SJCRH30 (cell line): ENCODE results near the gene STIL. TPM values are rescaled to one million over a fixed set of nuclear protein-coding genes. Genes with fewer than 3 reads are reported as not detected.
"Not testable (repeated sequence)": the region's sequence is repeated elsewhere in the genome, so short reads cannot be mapped to it uniquely, and the experiment has no call there.

Source experiments
- DNase-seq, 2 experiments: peaks; one replicate each; pipeline ENCODE4 v3.0.0-alpha.2; 2015 to 2020
- H3K27ac ChIP-seq: fragments of 250-450 bp; sonication (Bioruptor Pico); 2 replicates; pipeline ENCODE4 v1.5.1; 2020; ENCODE audit warnings: mild to moderate bottlenecking, moderate library complexity
- H3K27me3 ChIP-seq: fragments of 250-450 bp; sonication (Bioruptor Pico); 2 replicates; pipeline ENCODE4 v1.5.1; 2020; ENCODE audit warnings: mild to moderate bottlenecking, moderate library complexity
- H3K36me3 ChIP-seq: fragments of 250-450 bp; sonication (Bioruptor Pico); 2 replicates; pipeline ENCODE4 v1.5.1; 2020; ENCODE audit warnings: mild to moderate bottlenecking, moderate library complexity
- H3K4me1 ChIP-seq: fragments of 250-450 bp; sonication (Bioruptor Pico); 2 replicates; pipeline ENCODE4 v1.5.1; 2020; ENCODE audit warnings: mild to moderate bottlenecking, moderate library complexity
- H3K4me3 ChIP-seq: fragments of 250-450 bp; sonication (Bioruptor Pico); 2 replicates; pipeline ENCODE4 v1.5.1; 2020; ENCODE audit warnings: mild to moderate bottlenecking, moderate library complexity
- H3K9me3 ChIP-seq: fragments of 250-450 bp; sonication (Bioruptor Pico); replicated peaks from 2 replicates; pipeline ENCODE4 v1.5.1; 2020; ENCODE audit warnings: mild to moderate bottlenecking, moderate library complexity
- total RNA-seq: library from RNA; depleted of rRNA; stranded (reverse); fragments of >200 nt; shearing (Covaris generic); gene quantifications from 2 replicates; pipeline ENCODE4 v1.2.3, GENCODE V29; 2014; rRNA removed

STIL gene
- 48.5 and 53.4 TPM in 2 replicates for total RNA-seq

GRCh38 chr1:47313915-47314664, at the start of gene STIL:
TSS of gene STIL (minus strand) at chr1:47314147. CDS start at chr1:47310319, 3,828 bp downstream.
- Histone ChIP-seq H3K36me3 (peaks cover 24% of the 10 kb centered on the region), H3K27me3 (no peaks in the 10 kb centered on the region), H3K4me3 (peak within 1 kb of the TSS; percentile 69), H3K27ac (peak within 1 kb of the TSS; percentile 51), H3K4me1 (peaks cover 4% of the 10 kb centered on the region; the same call in 1 of the 2 replicates), H3K9me3 (no peaks in the 10 kb centered on the region)
- DNase-seq = peak; percentile 100

GRCh38 chr1:47362828-47363227, 48.9 kb upstream of the STIL start:
- Histone ChIP-seq H3K27me3 (no peaks in the 10 kb centered on the region), H3K27ac (no peak overlapping the region), H3K4me3 (no peak overlapping the region), H3K36me3 (no peaks in the 10 kb centered on the region; the same call in 1 of the 2 replicates), H3K9me3 (no peaks in the 10 kb centered on the region), H3K4me1 (no peaks in the 10 kb centered on the region)
- DNase-seq = no peak

GRCh38 chr1:47361380-47361779, 47.4 kb upstream of the STIL start:
- H3K9me3 ChIP-seq = no peaks in the 10 kb centered on the region
- H3K27ac ChIP-seq = no peak overlapping the region
- no peak overlapping the region for H3K4me3 ChIP-seq
- DNase-seq = no peak
- H3K27me3 ChIP-seq = no peaks in the 10 kb centered on the region
- no peaks in the 10 kb centered on the region for H3K4me1 ChIP-seq
- no peaks in the 10 kb centered on the region for H3K36me3 ChIP-seq

- Histone ChIP-seq H3K27me3 (no peaks in the 10 kb centered on the region), H3K4me3 (no peak overlapping the region), H3K27ac (no peak overlapping the region), H3K9me3 (no peaks in the 10 kb centered on the region), H3K4me1 (no peaks in the 10 kb centered on the region), H3K36me3 (0 out of 2 replicates have a peak, but pooled peaks cover 2% of the 10 kb centered on the region)
- DNase-seq = no peak
Measured at GRCh38 chr1:47351305-47351704, 37.4 kb upstream of the STIL start.

- no peak overlapping the region for H3K4me3 ChIP-seq
- no peaks in the 10 kb centered on the region for H3K9me3 ChIP-seq
- DNase-seq = no peak
- peaks cover 2% of the 10 kb centered on the region; the same call in 1 of the 2 replicates for H3K36me3 ChIP-seq
- no peaks in the 10 kb centered on the region for H3K27me3 ChIP-seq
- no peaks in the 10 kb centered on the region for H3K4me1 ChIP-seq
- no peak overlapping the region for H3K27ac ChIP-seq
Measured at GRCh38 chr1:47348246-47348645, 34.3 kb upstream of the STIL start.

- Histone ChIP-seq H3K27ac (no peak overlapping the region), H3K4me1 (no peaks in the 10 kb centered on the region), H3K36me3 (peaks cover 7% of the 10 kb centered on the region; the same call in 1 of the 2 replicates), H3K27me3 (no peaks in the 10 kb centered on the region), H3K9me3 (no peaks in the 10 kb centered on the region), H3K4me3 (no peak overlapping the region)
- no peak for DNase-seq
Measured at GRCh38 chr1:47347735-47348134, 33.8 kb upstream of the STIL start.

- H3K36me3 ChIP-seq, H3K4me1 ChIP-seq, H3K27me3 ChIP-seq, H3K9me3 ChIP-seq, H3K4me3 ChIP-seq, H3K27ac ChIP-seq, DNase-seq: not testable (repeated sequence)
Measured at GRCh38 chr1:47346979-47347378, 33.0 kb upstream of the STIL start.

GRCh38 chr1:47340227-47340626, 26.3 kb upstream of the STIL start:
- Histone ChIP-seq H3K27ac (no peak overlapping the region), H3K9me3 (no peaks in the 10 kb centered on the region), H3K27me3 (no peaks in the 10 kb centered on the region), H3K4me1 (peaks cover under 1% of the 10 kb centered on the region), H3K4me3 (no peak overlapping the region), H3K36me3 (peaks cover 21% of the 10 kb centered on the region)
- no peak for DNase-seq

- H3K9me3 ChIP-seq = no peaks in the 10 kb centered on the region
- H3K27ac ChIP-seq = no peak overlapping the region
- H3K36me3 ChIP-seq = peaks cover 21% of the 10 kb centered on the region
- H3K4me1 ChIP-seq = peaks cover 3% of the 10 kb centered on the region
- no peaks in the 10 kb centered on the region for H3K27me3 ChIP-seq
- H3K4me3 ChIP-seq = no peak overlapping the region
- no peak for DNase-seq
Measured at GRCh38 chr1:47338249-47339077, 24.5 kb upstream of the STIL start.

GRCh38 chr1:47337350-47337749, 23.4 kb upstream of the STIL start:
- no peak for DNase-seq
- no peak overlapping the region for H3K4me3 ChIP-seq
- peaks cover 6% of the 10 kb centered on the region for H3K4me1 ChIP-seq

GRCh38 chr1:47334765-47335435, 21.0 kb upstream of the STIL start:
- Histone ChIP-seq H3K4me1 (peaks cover 9% of the 10 kb centered on the region), H3K9me3 (no peaks in the 10 kb centered on the region), H3K27ac (peak overlapping the region; percentile 67), H3K4me3 (peak overlapping the region; percentile 96), H3K36me3 (peaks cover 14% of the 10 kb centered on the region), H3K27me3 (no peaks in the 10 kb centered on the region)
- DNase-seq = no peak

More at GRCh38 chr1:47337350-47337749, 23.4 kb upstream of the STIL start:
- no peak overlapping the region for H3K27ac ChIP-seq
- no peaks in the 10 kb centered on the region for H3K9me3 ChIP-seq
- H3K27me3 ChIP-seq = no peaks in the 10 kb centered on the region
- peaks cover 16% of the 10 kb centered on the region for H3K36me3 ChIP-seq

GRCh38 chr1:47333922-47334764, 20.2 kb upstream of the STIL start:
- Histone ChIP-seq H3K36me3 (peaks cover 11% of the 10 kb centered on the region), H3K27ac (peak overlapping the region; percentile 67), H3K4me1 (peaks cover 9% of the 10 kb centered on the region), H3K27me3 (no peaks in the 10 kb centered on the region), H3K9me3 (no peaks in the 10 kb centered on the region), H3K4me3 (peak overlapping the region; percentile 96)
- peak; percentile 75 to 87 for DNase-seq

- Histone ChIP-seq H3K9me3 (no peaks in the 10 kb centered on the region), H3K36me3 (peaks cover 7% of the 10 kb centered on the region), H3K4me1 (peaks cover 9% of the 10 kb centered on the region), H3K4me3 (peak within 1 kb of the TSS; percentile 96), H3K27me3 (no peaks in the 10 kb centered on the region), H3K27ac (peak within 1 kb of the TSS; percentile 67)
- DNase-seq = peak; percentile 87 to 90
Measured at GRCh38 chr1:47333578-47333921, 19.6 kb upstream of the STIL start, which contains the start of gene CMPK1. TSS of gene CMPK1 (plus strand) at chr1:47333790. CDS start at chr1:47333946, 156 bp downstream.
